ENCODE results near the gene CNOT6L. TPM values are rescaled to one million over a fixed set of nuclear protein-coding genes. Genes with fewer than 3 reads are reported as not detected.

The CNOT6L gene
- total and polyA plus RNA-seq, 2 of the 13 experiments (the other 11 are each of a cell fraction or from before 2014, with no cell fraction given) = 7.9 to 13.5 TPM

- TF ChIP-seq ZNF710 (CRISPR knock-in tag; IDR thresholded peaks at IDR 0.05; ENCODE audit: borderline replicate concordance) (0 out of 2 replicates have a peak, but pooled peaks have one; percentile 7), MYPOP (CRISPR knock-in tag; IDR thresholded peaks at IDR 0.05) (peak; percentile 67), ZGPAT (CRISPR knock-in tag; IDR thresholded peaks at IDR 0.05) (peak; percentile 79), ZNF30 (CRISPR knock-in tag; IDR thresholded peaks at IDR 0.05) (peak; percentile 54; the same call in 1 of the 2 replicates), ZNF224 (CRISPR knock-in tag; IDR thresholded peaks at IDR 0.05) (peak; percentile 78; the same call in 1 of the 2 replicates), SIN3A (IDR thresholded peaks at IDR 0.05; ENCODE audit: borderline replicate concordance, low read depth, low read length) (peak; percentile 46; the same call in 1 of the 2 replicates), ZNF446 (CRISPR knock-in tag; IDR thresholded peaks at IDR 0.05) (no peak), NFE2L2 (IDR thresholded peaks at IDR 0.05; ENCODE audit: low read length) (no peak), IKZF4 (CRISPR knock-in tag; IDR thresholded peaks at IDR 0.05; ENCODE audit: borderline replicate concordance, low read depth, not compliant biosample characterization) (peak; percentile 23), KMT2A (CRISPR knock-in tag; IDR thresholded peaks at IDR 0.05) (peak; percentile 84), ZNF572 (CRISPR knock-in tag; IDR thresholded peaks at IDR 0.05) (0 out of 2 replicates have a peak, but pooled peaks have one; percentile 62), MLLT10 (CRISPR knock-in tag; IDR thresholded peaks at IDR 0.05) (no peak), PITX1 (CRISPR knock-in tag; IDR thresholded peaks at IDR 0.05) (peak; percentile 25; the same call in 1 of the 2 replicates), SNAI1 (CRISPR knock-in tag; IDR thresholded peaks at IDR 0.05; ENCODE audit: borderline replicate concordance) (0 out of 2 replicates have a peak, but pooled peaks have one; percentile 65), RBM39 (IDR thresholded peaks at IDR 0.05; ENCODE audit: low read depth, low read length, poor library complexity, severe bottlenecking) (peak; percentile 72), GLI4 (CRISPR knock-in tag; IDR thresholded peaks at IDR 0.05; ENCODE audit: borderline replicate concordance) (peak; percentile 35; the same call in 1 of the 2 replicates), ZNF781 (CRISPR knock-in tag; IDR thresholded peaks at IDR 0.05; ENCODE audit: borderline replicate concordance, not compliant biosample characterization) (peak; percentile 77), ZNF660 (CRISPR knock-in tag; IDR thresholded peaks at IDR 0.05; ENCODE audit: borderline replicate concordance, low read depth) (no peak), ZMYM4 (CRISPR knock-in tag; IDR thresholded peaks at IDR 0.05) (peak; percentile 57), SALL2 (CRISPR knock-in tag; IDR thresholded peaks at IDR 0.05) (0 out of 2 replicates have a peak, but pooled peaks have one; percentile 30), AGO2 (optimal IDR thresholded peaks at IDR 0.05; ENCODE audit: low read depth, low read length) (peak; percentile 65)
These were observed 878 bp upstream of the CNOT6L start (continued) for GRCh38 chr4:77819843-77820648.
